ENCODE data around the gene SETBP1.

SETBP1 gene

DNA sequence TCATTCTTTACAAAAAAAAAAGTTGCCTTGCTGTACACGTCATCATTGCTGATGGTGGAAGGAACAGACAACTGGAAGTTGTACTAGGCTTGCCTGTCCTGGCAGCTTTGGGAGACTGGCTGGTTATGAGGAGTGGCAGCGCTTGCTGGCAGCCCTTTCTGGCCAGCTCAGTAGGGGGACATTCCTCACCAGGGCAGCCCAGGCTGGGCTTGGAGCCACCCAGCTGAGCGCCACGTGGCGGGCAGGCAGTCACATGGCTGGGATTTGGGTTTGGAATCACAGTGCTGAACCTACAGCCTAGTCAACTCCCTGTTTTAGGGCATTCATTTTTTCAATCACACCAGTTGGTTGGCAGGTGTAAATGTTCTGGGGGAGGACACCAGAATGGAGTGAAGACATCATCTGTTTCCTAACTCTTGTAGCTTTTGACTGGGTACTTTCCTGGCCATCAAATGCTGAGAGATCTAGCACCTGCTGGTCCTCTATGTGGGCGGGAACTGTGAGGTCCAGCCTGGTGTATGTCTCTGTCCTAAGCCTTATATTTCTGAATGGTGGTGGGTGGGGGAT, 139.3 kb downstream of the SETBP1 start:
- no peak for DNase-seq

DNA sequence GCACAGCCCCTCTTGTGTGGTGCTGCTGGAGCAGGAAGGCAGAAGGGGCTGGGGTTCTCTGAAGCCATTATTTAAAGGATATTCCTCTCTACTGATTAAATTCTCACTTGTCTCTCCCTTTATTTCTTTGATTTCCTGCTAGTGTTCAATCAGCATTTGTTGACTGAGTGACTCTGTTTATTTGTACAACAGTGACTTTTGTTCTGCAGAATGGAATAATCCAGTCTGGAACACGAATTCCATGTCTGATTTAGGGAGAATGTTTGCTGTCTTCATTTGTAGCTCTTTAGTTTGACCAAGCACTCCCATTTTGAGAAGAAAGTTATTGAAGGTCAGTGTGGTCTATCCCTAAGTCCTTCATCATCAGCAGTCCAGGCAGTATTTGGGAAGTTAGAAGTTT, 141.2 kb downstream of the SETBP1 start:
- no peak for DNase-seq

DNA sequence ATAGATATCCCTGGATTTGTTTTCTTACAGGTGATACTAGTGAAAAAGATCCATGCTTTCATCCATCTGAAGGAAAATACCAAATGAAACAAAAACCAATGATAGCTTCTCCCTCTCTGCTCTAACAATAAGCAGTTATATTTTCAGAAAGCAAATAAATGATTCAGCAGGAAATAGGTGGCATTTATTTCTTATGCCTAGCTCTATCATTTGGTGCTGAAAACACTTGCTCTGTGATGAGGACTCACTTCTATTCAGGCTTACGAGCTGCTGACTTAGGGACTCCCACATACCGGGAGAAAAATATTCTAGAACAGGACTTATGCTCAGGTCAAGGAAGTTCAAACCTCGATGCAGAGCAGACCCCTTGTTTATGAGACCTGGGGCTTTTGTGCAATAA, 142.6 kb downstream of the SETBP1 start:
- DNase-seq = no peak

DNA sequence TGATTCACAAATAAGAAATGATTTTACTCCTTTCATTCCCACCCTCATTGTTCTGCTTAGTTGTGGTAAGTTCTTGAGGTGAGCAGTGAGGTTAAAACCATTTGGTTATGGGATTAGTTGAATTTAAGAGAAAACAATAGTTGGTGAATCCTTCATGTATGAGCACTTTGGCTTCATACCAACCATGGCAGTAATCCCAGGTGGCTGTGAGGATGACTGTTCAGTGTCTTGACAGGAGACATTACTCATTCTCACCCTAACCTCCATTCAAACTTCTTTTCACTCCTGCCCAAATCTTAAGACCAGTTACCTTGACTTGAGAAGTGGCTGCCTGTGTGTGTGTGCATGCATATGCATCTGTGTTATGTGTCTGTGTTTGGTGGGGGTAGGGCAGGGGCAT, 143.1 kb downstream of the SETBP1 start:
- no peak for DNase-seq

DNA sequence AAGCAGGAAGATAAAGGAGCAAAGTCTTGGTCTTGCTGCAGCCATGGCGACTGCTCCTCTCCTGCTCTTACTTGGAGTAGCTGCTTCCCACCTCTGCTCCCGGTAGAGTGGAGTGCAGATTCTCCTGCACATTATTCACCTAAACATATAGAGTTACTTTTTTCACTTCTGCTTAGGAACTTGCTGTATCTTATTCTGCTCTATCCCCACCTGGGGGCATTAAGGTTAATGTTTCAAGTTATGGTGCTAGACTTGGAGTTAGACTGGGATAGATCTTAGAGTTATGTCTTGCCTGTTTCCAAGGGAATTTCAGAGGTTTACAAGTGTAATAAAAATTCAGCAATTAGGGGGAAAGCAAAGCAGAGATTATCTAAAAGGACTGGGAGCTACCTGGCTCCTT, 144.2 kb downstream of the SETBP1 start:
- DNase-seq = no peak

DNA sequence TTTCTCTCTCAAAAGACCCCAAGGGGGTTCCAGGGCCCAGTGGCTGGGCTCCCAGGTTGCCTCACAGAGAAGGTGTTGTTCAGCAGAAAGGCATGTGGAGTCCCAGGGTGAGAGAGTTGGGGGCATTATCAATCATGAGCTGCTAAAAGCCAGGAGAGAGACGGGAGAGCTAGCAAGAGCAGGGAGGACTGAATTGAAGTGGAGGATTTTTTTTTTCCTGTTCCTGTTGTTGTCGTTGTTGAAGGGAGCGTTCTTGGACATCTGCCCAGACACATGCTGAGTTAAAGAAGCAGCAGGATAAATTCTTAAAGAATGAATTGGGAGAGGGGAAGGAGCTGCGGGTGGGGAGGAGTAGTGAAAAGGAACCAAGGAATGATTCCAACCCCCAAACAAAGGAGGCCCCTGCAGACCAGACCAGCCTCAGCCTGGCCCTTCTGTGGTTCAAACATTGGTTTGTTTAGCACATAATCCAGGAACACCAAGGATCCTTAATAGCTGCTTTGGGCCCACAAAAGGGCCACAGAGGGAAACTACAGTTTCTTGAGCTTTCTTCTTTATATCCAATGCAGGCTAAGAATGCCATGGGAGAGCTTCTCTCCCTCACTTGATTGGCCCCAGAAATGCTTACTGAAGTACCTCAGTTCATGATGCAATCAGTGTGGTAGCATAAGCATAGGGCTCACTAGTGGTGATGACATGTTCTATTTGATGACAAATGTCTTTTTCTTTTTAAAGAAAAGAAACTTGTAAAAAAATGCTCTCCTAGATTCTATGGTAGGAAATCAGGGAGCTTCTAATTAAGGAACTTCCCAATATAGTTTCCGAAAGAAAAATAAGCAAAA, 146.0 kb downstream of the SETBP1 start:
- peak; percentile 35 for DNase-seq

DNA sequence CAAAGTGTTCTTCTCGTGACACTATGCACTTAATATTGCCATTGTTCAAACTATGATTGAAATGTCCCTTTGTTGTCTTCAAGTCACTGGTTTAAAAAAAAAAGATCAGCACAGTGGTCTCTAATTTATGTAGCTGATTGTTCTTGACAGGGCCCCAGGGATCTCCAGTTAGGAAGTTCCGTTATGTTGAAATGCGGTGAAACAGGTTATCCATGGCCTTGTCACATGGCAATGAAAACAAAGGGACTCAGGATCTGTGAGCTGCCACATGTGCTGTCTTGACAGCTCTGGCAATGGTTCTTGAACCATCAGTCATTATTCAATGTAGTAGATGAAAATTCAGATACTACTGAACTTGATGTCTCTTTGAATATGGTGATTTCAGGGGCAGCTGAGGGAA, 147.4 kb downstream of the SETBP1 start:
- no peak for DNase-seq

DNA sequence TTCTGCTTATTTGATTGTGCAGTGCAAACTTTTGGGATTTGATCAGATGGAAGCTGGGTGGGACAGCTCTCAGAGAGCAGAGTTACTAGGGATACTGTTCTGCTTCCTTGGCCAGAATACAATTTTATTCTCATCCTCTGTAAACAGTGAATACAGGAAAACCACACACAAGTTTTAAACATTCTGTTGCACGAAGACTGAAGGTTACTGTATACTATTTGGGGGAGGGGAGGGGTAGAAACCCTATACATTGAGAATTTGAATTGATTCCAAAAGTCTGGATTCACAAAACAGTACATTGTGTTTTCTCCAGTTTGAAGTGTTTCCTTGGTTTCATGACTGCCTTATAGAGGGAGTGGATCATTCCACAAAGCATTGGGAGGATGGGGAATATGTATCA, 149.9 kb downstream of the SETBP1 start:
- DNase-seq = no peak

DNA sequence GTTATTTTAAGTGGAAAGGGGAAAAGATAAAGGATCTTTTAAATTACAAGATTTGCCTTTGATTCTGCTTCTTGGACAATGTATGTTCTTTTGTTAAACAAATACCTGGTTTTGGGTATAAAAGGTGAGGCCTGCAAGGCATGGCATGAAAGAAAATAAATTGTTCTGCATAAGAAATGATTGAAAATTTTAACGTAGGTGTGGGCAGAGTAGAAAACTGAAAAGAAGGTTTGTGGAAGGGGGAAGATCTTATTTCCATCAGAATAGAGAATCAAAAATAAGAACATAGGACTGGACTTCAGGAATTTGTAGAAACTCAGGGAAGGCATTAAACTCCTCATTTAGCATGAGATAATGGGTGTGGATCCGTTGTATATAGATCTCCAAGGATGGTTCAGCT, 153.1 kb downstream of the SETBP1 start:
- DNase-seq = no peak

DNA sequence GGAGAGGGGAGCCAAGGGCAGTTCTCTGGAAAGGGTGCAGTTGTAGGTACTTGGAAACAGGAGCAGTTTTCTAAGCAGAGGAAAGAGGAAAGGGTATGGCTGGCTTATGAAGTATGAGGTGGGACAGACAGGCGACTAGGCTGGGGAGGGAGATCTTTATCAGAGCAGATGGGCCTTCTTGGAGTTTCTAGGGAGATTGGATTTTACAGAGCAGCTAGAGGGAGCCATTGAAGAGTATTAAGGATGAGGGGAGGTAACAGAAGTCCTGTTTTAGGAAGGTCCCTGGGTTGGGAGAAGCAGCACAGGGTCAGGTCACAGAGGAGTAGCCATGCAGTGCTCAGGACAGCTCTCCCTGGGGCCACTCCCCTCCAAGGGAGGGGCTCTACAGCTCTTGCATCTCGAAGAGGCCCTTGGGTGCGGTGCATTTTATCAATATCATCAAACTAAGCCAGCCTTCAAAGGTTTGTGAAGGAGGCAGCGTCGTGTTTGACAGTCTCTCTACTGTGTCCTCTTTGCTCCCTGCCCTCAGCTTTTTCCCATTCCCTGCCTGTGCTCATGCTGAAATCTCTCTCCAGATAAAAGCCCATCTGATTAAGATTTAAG, 154.3 kb downstream of the SETBP1 start:
- DNase-seq = no peak

DNA sequence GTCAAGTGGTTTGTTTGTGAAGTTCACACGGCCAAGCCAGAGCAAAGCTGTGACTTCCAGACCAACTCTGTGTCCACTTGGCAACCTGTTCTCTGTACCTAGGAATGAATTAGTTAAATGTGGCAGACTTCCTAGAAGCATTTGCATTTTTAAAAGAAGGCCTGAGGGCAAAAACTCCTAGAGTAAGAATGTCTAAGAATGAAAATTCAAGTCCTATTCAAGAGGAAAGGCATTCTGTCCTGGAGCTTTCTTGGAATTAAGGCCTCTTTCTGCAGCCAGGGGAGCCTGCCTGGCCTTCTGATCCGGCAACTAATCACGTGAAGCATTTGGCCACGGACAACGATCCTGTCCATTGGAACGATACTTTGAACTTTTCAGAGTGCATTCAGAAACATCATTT, 155.0 kb downstream of the SETBP1 start:
- DNase-seq = no peak

DNA sequence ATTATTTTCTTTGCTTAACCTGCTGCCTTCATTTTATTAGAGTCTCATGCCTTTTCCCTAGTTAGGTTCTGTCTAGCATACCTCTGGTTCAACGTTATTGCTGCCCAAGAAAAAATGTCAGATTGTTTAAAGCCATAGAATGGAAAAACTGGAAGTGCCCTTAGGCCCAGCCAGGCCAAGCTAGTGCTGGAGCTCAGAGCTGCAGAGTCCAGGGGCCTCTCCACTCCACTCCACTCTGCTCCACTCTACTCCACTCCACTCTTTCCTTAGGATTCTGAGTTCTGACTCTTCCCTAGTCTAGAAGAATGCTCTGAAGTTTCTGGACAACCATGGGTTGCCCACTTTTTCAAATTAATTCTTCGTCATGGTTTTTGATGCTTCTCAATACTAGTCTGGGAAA, 155.6 kb downstream of the SETBP1 start:
- DNase-seq = no peak

DNA sequence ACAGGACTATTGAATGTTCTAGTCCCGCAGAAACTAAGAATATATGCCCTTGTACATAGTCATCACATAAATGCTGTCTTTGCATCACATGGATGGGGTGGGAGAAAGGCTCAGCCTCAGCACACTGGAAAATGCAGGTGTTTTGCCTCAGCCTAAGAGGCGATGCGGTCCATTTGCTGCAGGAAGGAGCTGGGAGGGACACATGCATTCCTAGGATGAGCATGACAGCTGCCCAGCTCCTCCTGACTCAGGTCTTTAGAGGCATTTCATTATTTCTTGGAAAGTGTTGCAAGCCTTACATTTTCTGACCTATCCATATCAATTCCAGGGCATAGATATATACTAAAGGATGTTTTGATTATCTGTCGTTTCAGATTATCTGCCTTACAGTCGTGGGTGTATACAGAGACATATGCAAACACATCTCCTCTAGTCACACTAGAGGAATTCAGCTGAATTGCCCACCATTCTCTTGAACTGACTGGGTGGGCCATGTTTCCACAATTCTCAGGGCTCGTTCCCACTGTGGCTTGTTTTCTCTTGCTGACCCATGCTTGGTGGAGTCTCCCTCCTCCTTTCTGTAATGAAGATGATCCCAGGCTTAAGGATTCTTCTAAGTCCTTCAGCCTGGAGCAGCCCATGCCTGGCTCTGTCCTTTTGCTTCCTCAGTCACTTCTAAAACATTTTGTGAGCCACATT, 156.9 kb downstream of the SETBP1 start:
- no peak for DNase-seq

DNA sequence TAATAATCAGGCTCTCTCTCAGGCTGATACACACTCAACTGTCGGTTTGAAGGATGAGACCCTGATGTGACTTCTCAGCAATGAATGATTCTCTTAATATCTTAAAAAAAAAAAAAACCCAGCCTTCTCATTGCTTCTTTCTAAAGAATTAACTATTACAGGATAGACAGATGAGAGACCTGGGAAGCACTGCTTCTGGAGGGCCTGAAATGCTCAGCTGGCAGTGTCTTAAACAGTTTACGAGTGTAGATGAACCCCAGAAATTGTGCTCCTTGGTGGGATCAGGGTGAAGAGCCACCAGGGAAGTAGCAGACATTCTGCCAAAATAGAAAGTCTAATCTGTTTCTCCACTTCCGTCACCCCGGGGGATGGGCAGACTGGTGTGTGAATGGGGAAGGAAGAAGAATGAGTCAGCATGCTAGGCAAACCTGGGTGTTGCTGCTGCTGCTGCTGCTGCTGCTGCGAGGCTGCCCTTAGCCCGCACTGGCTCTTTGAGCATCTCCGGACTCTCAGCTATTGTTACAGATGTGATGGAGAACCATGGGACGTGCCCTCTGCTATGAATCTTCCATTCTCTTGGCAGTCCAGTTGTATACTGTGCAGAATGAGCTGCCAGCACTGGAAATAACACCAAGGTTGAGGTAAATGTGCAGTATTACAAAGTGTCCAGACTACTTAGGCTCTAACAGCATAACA, 158.4 kb downstream of the SETBP1 start:
- peak; percentile 77 for DNase-seq

DNA sequence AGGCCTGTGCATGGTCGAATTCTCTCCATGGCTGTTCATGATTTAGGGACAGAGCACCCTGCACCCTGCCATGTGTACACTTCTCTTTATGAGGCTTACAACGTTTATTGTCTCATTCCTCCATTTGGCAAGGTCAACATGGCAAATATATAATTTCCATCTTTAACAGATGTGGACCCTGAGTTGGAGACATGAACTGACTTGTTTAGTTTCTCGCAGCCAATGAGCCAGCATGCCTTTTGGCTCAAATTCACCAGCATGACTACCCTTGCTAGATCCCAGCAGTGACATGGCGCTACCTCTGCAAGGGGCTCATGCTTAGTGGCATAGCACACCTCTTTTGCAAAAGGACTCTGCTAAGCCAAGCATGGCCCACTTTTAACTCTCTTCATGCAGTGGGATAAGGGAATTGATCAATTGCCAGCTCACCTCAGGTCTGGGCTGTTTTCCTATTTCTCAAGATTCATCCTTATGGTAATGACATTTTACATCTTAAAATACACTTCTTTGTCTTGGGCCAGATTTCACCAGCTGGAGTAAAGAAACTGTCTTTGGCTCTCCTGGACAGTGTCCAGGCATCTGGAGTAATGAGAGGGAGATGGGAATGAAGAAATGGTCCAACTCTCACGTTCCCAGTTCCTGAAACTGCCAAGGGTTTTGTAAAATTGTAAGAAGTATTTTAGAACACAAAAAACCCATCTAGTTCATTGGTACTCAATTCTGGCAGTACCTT, 159.5 kb downstream of the SETBP1 start:
- no peak for DNase-seq

DNA sequence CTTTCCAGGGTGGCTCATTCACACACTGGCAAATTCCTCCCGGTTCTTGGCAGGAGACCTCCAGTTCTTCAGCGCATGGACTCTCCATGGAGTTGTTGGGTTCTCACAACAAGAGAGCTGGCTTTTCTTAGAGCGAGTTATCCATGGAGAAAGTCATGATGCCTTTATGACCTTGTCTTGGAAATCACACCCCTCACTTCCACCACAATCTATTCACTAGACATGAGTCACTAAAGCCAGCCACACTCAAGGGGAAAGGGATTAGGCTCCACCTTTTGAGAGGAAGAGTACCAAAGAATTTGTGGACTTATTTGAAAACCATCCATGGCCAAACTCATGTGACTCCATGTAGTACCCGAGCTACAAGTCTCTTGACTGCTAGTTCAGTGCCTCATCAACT, 160.5 kb downstream of the SETBP1 start:
- DNase-seq = no peak

DNA sequence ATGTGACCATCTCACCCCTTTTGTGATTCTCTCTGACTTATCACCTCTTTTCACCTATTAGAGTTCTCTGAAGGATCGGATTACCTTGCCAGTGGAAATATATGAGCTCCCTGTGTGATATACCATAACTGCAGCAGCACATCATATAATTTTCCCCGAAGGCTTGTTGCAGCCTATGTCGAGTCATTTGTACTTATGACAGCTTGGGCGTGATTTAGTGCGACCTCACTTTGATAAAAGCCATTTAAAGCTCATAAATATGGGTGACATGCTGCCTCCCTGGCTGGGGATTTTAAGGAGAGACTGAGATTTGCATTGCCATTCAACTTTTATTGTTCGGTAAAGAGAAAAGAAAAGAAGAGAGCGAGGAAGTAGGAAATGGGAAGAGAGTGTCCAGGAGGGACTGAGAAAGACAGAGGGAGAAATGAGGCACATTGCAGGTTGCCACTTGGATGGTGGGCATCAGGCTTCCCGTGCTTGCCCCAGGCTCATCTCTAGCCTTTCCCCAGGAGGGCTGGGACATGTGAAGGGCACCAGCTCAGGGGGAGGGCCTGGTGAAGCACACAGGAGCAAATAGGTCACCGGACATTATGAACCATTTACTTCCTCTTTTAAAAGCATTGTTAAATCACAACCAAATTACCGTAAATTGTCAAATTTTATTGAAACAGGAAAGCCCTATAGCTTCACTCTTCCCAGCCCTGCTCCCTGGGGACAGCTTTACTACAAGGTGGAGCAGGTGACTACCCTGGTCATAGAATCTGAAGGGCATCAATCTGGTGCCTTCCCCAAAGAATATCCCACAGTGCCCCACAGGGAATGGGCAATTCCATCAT, 161.3 kb downstream of the SETBP1 start:
- DNase-seq = peak; percentile 43

DNA sequence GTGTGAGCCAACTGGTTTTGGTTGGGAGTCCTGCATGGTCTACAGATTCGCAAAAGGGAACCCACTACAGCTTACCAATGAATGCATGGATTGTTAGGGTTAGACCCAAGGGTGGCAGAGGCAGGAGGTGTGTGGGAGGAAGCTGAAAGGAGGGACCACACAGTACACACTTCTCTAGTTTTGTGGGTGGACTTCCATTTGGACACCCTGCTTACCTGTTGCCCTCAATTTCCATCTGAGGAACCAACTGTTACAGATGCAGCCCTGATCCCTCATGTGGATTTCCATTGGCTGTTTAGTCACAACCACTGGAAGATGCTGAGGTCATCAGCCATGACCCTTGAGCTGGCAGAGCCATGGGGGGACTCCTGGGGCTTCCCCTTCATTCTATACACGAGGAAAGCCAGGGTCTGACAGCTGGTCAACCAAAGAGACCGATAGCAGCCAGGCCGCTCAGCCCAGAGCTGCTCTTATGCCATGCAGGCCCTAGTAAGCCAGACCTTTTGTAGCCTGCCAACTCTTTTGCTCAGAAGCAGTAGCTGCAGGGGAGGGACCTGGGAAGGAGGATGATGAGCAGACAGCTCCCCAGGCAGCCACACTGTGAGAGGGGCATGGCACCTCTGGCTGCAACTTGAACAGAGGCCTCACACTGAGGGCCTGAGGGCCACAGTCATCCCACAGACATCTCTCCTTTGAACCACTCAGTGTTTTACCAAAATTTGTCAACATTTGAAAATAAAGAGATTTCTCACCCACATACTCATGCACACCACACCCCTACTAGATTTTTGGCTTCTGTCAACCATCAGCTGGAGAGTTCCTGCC, 162.1 kb downstream of the SETBP1 start:
- peak; percentile 9 for DNase-seq

DNA sequence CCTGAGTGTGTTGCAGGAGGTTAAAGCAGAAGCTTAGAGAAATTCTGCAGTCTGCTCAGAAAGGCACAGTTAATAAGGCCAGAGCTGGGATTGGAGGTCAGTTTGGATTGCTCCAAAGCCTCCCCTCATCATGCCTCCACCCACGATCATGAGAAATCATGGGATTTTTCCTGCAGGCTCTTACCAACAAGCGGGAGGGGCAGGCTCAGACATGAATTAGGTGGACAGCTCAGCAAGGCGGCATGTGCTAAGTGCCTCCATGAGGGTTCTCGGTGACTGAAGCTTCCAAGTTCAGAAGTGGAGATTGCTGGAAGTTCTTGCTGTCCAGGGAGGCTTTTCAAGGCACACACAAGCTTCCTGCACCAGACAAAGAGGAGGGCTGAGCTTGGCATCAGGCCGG, 163.8 kb downstream of the SETBP1 start:
- no peak for DNase-seq

DNA sequence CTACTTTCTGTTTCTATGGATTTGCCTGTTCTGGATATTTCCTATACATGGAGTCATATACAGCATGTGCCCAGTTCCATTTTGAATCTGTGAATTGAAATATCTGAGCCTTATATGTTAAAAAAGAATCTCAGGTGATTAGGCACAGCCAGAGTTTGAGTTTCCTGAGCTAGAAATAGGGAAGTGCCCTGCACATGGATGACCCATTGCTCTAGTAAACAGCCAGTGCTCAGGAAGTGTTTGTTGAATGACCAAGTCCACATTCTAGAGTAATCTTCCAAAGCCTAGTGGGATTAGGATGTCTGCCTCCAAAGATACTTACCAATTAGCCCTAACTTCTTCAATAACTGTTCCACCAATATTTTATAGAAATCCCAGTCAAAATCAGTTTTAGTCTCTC, 165.8 kb downstream of the SETBP1 start:
- DNase-seq = no peak
